HG03378 (cell line): ENCODE measurements around the gene KDM8.
A peak's percentile ranks its signal among the peaks of the same experiment; 100 is the strongest.

Experiments
- ATAC-seq: cut with Tn5 transposase; IDR thresholded peaks from one replicate; pipeline ENCODE4 v1.9.1; 2021; ENCODE audit warnings: mild to moderate bottlenecking, moderate library complexity; ENCODE audit not compliant: unreplicated experiment

The KDM8 gene

DNA sequence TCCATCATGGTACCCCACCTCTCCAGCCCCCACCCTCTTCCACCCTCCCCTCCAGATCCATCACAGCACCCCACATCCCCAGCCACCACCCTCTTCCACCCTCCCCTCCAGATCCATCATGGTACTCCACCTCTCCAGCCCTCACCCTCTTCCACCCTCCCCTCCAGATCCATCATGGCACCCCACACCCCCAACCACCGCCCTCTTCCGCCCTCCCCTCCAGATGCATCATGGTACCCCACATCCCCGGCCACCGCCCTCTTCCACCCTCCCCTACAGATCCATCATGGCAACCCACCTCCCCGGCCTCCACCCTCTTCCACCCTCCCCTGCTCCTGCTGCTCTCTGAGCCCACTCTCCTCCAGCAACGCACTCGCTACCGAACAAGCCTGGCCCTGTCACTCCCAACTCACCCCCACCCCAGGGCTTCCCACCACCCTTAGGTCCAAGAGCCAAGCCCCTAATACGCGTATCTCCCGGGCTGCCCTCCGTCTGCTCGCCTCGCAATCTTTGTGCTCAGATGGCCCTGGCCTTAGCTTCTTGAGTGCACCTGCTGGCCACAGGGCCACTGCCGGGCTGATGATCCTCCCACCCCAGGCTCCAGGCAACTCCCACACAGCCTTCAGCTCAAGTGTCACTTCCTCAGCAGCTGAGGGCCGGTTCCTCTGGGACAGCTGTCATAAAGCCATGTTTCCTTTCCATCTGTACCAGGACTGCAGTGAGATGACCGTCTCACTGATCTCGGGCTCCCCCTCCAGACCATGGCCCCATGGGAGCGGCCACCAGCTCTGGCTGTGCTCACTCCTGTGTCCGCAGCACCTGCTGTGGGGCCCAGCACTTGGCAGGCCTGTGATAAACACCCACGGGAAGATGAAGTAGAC lies 25.5 kb downstream of the KDM8 start:
- no peak for ATAC-seq

DNA sequence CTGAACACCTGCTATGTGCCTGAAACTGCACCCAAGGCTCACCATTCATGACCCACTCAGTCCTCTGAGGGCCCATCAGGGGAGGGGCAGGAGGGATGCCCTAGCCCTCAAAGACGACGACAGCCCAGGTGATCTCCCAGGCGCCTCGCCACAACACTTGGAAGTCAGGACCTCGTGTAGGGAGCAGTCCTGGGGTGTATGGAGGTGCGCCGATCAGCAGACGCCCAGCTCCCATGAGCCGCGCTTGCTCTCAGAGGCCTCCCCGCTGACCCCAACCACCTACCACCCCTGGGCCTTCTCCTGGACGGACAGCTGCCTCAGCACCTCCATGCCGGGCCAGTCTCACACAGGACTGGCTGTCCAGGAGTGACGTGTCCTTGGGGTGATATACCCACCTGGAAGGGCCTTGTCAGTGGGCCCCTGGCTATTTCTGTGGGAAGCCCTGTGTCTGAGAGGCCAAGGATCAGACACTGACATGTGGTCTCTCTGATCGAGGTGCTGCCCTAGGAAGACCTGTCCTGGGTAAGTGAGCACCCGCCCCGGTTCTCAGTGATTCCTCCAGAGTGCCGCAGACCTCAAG lies 26.7 kb downstream of the KDM8 start:
- ATAC-seq, result no peak

DNA sequence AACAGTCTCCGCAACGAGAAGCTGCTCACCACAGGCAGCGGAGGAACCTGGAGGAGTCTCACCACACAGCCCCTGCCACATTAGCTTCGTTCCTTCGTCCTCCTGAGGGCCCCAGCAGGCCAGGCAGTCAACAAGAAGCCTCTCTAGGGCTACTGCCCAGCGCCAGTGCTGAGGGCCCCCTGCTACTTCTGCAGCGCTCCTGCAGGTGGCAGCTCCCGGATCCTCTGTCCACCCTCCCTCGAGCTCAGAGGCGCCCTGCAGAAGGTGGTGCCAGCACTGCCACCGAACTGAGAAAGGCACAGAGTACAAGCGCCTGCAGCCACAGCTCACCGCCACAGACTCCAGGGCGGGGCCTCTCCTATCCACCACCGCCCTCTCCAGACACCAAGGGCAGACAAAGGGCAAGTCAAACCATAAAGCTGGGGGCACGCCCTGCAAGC lies 27.3 kb downstream of the KDM8 start:
- ATAC-seq, result no peak

DNA sequence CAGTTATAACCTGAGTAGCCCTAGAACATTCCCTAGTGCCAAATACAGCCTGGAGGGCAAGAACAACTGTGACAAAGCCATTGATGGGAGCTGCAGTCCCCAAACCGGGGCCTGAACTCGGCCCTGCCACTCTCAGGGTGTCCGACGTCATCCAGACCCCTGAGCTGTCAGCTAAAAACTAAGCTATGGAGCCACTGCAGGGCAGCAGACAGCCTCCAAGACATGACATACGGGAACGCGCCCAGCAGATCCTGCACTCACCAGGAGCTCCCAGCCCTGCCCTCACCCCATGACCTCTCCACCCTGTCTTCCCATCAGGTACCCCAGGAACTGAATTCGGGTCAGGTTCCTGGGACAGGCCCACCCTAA lies 28.4 kb downstream of the KDM8 start:
- no peak for ATAC-seq

DNA sequence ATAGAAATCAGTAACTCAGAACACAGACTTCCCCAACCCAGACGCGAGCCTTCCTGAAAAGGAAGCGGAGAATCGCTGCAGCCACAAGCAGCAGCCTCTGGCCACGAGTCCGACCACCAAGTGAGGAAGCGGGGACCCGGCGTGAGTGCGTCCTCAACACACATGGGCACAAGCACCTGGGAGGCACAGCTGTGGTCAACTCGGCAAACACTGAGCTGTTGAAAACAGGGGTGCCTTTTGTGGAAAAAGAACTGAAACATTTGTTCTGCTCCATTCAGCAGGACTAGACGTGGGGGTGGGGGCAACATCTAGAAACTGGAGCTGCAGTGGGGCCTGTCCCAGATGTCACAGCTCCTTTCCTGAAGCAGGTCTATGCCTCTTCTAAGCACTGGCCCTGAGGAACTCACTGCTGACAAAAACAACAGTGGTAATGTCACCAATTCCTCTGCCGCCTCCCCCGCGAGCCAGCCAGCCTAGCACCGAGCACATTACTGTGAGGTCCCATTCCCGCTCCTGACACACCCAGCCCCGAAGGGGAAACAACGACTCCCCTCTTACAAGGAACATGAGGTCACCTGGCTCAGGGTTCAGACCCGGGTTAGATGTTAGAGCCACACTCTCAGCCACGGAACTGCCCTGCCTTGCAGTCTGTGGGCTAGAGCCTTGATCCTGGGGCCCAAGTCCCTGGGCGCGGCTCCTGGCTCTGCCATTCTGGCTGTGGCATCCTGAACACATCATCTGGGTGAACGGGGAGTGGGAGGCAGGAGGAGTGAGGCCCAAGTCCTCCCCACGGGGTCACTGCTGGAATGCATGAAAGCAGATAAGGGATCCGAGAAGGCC lies 29.0 kb downstream of the KDM8 start:
- no peak for ATAC-seq

DNA sequence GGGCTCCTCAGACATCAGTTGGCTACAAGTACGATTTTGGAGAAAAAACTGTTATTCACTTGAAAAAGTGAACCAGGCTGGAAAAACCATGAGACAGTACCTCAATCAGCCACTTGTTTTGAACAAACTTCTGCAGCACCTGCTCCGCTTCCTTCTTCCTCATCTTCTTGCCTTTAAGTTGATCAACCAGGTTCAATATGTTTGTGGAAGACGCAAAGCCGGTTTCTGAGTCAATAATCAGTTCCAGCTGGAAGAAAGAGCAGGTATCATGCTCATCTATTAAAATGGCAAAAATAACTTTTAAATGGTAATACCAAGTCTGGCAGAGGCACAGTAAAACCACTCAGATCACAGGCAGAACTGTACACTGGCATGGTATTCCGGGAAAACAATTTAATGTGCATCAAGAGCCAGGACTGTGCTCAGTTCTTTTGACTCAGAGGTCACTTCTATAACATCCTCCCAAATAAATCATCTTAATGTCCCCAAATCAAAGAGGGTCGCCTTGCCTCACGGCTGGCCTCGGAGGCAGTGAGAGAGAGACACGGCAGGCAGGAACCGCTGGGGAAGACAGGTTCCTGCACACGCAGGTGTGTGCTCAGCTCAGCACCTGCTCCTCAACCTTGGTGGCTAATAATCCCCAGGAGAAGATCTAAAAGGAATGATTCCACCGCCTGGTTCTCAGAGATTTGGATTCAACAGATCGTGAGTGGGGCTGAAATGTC lies 29.7 kb downstream of the KDM8 start:
- ATAC-seq, result no peak

DNA sequence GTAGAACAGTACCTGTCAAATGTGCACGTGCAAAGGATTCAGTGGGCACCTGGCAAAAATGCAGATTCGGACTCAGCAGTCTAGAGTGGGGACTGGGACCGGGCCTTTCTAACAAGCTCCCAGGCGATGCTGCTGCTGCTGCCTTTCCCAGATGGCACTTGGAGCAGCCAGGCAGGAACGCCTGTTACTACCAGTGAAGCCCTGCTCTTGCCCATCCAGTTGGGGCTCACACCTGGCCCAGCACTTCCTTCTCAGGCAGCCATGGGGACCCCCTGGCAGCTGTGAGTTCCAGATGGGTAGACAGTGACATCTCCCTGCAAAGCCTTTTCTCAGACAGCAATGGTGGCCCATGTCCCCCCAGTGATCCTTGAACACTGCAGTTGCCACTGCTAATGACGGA lies 30.4 kb downstream of the KDM8 start:
- ATAC-seq, result no peak

DNA sequence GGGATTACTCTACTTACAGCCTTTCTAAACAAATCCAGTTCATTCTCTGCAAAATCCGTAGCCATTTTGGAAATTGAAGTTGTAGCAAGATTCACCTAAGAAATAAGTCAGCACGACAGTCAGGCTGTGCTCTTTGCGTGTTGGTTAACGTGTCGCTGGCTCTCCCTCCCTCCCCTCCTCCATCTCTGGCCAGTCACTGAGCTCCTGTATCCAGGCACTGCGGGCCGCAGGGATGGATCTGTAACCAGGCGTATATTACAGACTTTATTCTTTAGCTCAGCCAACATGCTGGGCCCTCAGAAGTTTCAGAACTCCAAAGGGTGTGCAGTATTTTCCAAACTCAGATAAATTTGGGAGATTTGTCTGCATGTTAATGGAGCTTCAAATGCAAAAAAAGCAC lies 30.8 kb downstream of the KDM8 start:
- ATAC-seq, result no peak

DNA sequence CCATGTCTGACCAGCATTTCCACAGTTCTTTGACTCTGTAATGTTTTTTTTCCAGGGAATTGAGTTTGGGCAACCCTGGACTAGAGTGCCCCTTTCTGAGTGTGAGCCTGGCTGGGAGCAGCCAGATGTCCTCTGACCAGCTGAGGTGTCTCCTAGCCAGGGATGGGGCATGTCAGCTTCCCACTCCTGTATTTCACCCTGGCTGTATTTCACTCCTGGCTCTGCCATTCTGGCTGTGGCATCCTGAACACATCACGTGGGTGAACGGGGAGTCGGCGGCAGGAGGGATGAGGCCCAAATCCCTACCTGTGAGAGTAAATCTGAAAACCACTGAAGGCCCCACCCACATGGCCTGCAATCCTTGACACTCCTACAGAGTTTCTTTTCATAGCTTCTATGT lies 31.3 kb downstream of the KDM8 start:
- no peak for ATAC-seq

DNA sequence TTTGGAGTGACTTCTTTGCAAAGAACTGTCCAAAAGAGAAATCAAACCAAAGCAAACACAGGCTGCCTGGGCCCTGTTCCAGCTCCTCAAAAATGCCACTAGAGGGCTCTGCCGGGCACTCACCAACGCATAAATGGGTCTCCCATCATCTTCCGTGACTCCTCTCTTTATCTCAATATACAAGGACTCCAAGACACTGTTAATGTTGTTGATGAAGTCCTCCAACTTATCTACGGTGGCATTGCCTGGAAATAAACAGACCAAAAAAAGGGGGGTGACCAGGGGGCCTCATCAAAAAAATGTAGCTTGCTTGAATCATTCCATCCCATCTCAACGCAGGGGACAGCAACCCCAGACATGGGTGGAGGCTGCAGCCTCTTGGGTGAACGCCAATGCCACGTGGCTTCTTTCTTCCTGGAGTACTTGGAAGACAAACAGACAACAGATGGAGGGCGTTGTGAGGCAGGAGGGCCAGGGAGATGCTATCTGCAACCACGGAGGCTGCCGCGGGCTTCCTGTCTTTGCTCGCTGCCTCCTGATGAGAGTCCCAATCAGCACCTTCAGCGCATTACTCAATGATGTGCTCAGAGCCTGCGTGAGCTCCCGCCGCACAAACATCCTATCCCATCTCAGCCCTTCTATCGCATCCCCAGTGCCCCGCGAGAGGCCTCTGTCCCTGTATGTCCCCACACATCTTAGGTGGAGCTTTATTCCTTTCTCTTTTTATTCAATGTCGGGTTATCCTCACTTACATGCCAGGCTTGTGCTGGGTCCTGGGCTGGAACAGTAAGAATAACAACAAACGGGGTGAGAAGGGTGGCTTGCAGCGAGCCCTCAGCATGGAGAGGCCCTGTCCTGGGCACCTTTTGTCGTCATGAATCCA lies 32.0 kb downstream of the KDM8 start:
- no peak for ATAC-seq

DNA sequence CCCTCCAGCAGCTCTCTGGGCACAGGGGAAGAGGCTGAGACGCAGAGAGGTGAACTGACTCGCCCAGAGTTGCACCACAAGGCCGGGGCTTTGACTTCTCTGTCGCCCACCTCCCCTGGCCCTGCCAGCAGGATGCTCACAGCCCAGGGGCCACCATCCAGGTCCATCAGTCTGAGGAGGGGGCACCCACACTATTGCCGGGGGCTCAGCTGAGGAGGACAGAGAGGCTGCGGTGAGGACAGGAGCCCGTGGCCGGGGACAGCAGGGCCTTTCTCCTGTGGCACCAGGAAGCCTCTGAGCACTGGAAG lies 32.6 kb downstream of the KDM8 start:
- ATAC-seq, result no peak

DNA sequence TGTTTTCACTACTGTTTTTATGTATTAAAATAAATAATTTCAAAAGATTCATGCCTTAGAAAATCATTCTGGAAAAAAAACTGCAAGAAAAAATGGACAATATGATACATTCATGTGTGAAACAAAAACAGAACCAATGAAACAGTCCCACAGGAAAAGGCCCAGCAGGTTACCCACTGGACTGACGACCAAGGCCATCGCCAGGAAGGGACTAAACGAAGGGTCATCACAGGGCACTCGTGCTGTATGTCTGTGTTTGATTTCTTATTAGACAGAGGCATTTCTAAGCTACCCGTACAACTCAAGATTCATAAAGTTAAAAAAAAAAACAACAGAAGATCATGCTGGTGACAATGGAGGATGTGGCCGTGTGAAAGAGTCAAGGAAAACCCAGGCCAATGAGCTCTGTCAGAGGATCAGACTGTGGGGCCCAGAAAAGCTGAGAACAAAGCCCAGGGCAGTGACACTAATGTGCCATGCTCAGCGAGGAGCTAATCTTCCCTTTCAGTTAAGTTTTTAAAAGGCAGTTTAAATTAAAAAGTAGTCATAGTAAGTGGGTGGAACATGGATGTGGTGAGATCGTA lies 33.4 kb downstream of the KDM8 start:
- ATAC-seq, result no peak

DNA sequence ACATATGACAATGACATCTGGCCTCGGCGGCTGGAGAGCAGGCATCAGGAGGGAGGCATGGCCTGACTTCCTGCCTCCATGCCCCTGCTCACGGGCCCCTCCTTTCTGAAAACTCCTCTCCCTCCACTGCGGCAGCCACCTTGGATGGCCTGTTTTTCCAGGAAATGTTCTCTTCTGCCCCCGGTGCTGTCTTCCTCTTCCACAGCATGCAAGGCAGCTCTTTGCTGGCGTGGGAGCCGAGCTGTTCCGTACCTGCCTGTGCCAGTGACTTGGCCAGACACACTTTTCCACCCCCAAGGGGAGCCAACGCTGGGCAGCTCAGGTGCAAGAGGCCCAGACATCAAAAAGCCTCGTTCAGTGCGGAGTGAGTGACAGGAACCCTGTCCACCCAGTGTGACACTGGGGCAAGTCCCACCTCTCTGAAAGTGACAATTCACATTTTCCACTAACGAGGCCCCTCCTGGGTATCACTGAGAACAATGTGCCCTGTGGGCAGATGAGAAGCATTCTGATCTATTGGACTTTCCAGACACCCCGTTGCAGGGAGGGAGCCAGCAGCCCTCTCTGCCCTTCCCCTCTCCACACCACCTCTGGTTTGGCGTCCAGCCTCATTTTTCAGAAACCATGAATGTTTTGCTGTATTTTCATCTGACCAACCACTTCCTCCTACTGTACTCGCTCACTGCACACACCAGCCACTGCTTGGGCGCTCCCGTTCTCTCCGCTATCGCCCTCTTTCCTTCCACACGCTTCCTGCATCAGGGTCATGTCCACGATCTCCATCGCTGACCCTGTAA lies 34.1 kb downstream of the KDM8 start:
- ATAC-seq, result peak; percentile 82

DNA sequence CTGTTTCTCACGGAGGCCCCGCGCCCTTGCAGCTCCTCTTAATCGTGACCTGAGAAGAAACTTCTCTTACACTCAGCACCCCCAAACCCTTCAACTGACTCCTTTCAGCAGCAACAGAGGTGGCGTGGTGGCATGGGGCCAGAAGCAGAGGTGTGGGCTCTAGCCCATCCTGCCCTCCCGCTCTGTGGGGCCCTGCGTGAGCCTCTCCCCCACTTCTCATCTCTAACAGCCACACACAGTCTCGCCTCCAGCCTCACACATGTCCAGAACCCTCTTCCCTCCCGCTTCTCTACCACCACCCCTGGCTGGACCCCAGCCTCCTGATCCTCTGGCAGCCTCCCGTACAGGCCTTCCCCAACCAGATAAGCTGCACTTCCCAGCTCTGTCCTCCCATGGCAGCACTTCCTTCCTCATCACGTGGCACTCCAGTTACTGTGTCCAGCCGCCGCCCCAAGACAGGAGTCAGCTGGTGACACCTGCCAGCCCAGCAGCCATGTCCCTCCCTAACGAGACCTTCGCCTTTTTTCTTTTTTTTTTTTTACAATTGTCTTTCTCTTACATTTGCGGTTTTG lies 34.8 kb downstream of the KDM8 start:
- peak; percentile 3 for ATAC-seq

DNA sequence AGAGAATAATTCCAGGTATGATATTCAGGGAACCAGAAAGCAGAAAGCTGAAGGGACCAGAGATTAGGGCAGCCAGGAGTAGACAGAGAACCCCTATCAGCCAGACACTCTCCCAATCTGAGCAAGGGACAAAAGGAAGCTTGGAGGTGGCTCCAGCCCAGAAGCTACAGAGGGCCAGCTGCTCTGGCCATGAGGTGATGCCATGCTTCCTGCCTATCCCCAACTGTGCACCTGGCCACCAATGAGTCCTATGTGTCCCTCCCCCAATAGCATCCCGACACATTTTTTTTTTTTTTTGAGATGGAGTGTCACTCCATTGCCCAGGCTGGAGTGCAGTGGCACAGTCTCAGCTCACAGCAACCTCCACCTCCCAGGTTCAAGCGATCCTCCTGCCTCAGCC lies 35.3 kb downstream of the KDM8 start:
- ATAC-seq, result no peak

DNA sequence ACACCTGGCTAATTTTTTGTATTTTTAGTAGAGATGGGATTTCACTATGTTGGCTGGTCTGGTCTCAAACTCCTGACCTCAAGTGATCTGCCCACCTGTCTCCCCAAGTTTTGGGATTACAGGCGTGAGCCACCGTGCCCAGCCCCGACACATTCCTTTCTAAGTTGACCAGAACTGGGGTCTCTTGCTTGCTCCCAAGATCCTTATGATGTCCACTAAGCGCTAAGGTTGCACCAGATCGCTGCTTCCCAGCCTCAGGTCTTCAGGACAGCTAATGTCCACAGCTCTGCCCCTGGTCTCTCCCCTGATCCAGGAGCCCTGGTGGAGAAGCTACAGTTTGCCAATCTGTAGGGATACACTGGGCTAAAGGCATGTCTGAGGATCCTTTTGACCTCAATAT lies 35.7 kb downstream of the KDM8 start:
- no peak for ATAC-seq

DNA sequence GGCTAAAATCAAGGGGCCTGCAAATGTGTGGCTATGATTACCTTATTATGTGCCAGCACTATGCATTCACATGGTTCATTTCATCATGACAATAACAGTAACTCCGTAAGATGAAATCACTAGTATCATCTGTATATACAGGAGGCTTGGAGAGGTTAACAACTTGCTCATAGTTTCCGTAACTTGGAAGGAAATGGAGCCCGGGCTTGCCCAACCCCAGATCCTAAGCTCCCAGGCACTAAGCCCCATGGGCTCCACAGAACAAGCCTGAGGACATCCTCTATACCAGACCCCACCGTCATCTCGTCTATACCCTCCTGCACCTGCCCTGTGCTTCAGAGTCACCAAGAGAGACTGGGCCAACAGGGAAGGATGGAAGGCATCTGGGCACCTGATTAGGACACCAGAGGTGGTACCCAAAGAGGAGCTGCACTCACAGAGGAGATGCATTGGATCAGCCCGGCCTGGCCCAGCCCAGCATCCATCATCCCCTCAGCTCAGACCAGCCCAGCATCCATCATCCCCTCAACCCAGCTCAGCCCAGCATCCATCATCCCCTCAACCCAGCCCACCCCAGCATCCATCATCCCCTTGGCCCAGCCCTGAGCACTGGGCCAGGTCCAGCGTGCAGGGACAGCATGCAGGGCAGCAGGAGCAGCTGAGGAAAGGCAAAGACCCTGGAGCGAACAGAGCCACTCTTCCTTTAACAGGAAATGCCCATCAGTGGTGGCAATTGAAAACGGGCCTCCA lies 36.8 kb downstream of the KDM8 start:
- no peak for ATAC-seq

DNA sequence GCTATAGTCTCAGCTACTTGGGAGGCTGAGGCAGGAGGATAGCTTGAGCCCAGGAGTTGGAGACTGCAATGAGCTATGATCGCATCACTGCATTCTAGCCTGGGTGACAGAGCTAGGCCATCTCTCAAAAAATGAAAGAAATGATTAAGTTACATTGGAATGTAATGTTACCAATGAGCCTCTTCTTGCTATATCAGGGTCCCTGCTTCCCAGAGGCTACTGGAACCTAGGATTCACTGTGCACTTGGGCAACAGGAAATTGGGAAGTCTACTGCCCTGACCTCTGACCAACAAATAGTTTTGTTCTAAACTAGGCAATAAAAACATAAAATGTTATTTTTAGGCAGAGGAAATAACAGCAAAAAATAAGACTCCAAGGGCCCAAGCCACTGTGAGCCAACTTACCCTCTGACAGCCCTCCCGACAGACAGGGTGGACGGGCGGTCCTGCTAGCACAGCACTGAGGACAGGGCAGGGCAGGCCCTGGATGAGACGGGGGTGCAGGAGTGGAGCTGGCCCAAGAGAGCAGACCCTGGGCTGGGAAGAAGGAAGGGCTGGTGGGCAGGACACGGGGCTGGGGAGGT lies 37.7 kb downstream of the KDM8 start:
- ATAC-seq, result no peak
